ENCODE measurements around the gene METTL23. TPM values are rescaled to one million over a fixed set of nuclear protein-coding genes. Genes with fewer than 3 reads are reported as not detected.

The METTL23 gene
- total and polyA plus RNA-seq, 2 of the 8 experiments (the other 6 are each of a cell fraction or from before 2014, with no cell fraction given), result 36.1 to 60.2 TPM

DNA sequence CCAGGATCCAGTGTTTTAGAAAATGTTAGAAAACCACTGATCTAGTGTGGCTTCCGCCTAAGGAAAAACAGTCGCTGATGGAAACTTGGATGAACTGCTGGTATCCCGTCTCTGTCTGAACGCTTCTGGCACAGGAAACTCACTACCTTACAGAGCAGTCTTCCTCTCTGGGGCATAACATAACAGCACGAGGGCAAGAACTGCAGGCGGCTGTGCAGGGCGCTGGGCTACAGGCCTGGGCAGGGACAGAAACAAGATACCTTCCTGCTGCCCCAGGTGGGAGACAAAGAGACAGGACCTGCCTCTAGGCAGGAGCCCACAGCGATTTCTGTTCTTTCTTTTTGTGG lies 26.4 kb upstream of the METTL23 start:
- 80% methylated on average over 8 of the region's 8 CpGs; no CpG with 5 or more reads in 1 of the 2 experiments for WGBS, 2 experiments (ENCODE audit: extremely low coverage in 1 of 2, insufficient coverage in 1 of 2, insufficient read length in 1 of 2, insufficient replicate concordance in 2 of 2, low coverage in 1 of 2, low lambda C conversion rate in 2 of 2, missing lambda C conversion rate in 1 of 2)
- no peaks in the 10 kb centered on the region for H4K20me1 ChIP-seq (replicated peaks in 1 of 2; ENCODE audit: control insufficient read depth in 1 of 2, insufficient read depth in 2 of 2, low read length in 2 of 2)

More for the DNA sequence above, 26.4 kb upstream of the METTL23 start:
- H3K14ac ChIP-seq (ENCODE audit: insufficient read length), result no peak overlapping the region
- peaks cover 0 to 29% (median 23%) of the 10 kb centered on the region in 4 experiments; a peak in 6 of 7 replicates for H3K4me1 ChIP-seq (replicated peaks in 1 of 4; ENCODE audit: control insufficient read depth in 3 of 4, insufficient read depth in 4 of 4, low read length in 3 of 4)
- H3K9me3 ChIP-seq (ENCODE audit: insufficient read depth in 2 of 2, low read depth in 1 of 2, low read length in 1 of 2), result no peaks in the 10 kb centered on the region
- H3K79me1 ChIP-seq (ENCODE audit: low read depth, low read length), result peaks cover 3% of the 10 kb centered on the region; the same call in 1 of the 2 replicates
- no peak overlapping the region for H3K4me2 ChIP-seq (ENCODE audit: insufficient read depth in 1 of 2, low read depth in 2 of 2, low read length in 2 of 2)
- H2BK15ac ChIP-seq (ENCODE audit: low read length), result no peak overlapping the region
- DNase-seq (ENCODE audit: low read depth in 1 of 2, low spot score in 2 of 2) (no peak), FAIRE-seq (no peak)
- no peak overlapping the region for H2AK5ac ChIP-seq (ENCODE audit: low read depth, low read length)
- no peak overlapping the region for H4K8ac ChIP-seq (ENCODE audit: extremely low read depth, insufficient read depth, low read length)
- H2BK120ac ChIP-seq (replicated peaks; ENCODE audit: low read depth, low read length), result no peak overlapping the region
- TF ChIP-seq SUZ12 (IDR thresholded peaks at IDR 0.05; ENCODE audit: low read length) (no peak), POU5F1 (IDR thresholded peaks at IDR 0.05; ENCODE audit: low read depth, low read length) (no peak)
- TF ChIP-seq, protein P1, sequence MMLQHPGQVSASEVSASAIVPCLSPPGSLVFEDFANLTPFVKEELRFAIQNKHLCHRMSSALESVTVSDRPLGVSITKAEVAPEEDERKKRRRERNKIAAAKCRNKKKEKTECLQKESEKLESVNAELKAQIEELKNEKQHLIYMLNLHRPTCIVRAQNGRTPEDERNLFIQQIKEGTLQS (IDR thresholded peaks at IDR 0.05; ENCODE audit: insufficient read depth, low read depth, low read length), result no peak
- H3K23me2 ChIP-seq (ENCODE audit: low read depth, low read length), result no peaks in the 10 kb centered on the region
- H4K91ac ChIP-seq (replicated peaks; ENCODE audit: insufficient read length, low read length), result no peak overlapping the region
- no peak overlapping the region for H3K27ac ChIP-seq (ENCODE audit: low read depth, low read length)
- H3K27me3 ChIP-seq (replicated peaks in 1 of 4; ENCODE audit: control insufficient read depth in 3 of 4, extremely low read depth in 1 of 4, insufficient read depth in 3 of 4, low read length in 3 of 4), result no peaks in the 10 kb centered on the region; a peak in 1 of 7 replicates
- no peak overlapping the region for H3K4me3 ChIP-seq (ENCODE audit: extremely low read depth in 1 of 4, insufficient read depth in 2 of 4, low read depth in 3 of 4, low read length in 4 of 4)
- no peak overlapping the region for H4K5ac ChIP-seq (ENCODE audit: insufficient read length, low read depth, low read length)
- no peak overlapping the region for H3K4ac ChIP-seq (replicated peaks; ENCODE audit: insufficient read length, low read depth, low read length)
- no peak overlapping the region for H2AFZ ChIP-seq (ENCODE audit: low read length)
- H2BK12ac ChIP-seq (ENCODE audit: low read depth, low read length), result no peak overlapping the region
- H3K18ac ChIP-seq (ENCODE audit: extremely low read depth, low read length), result no peak overlapping the region; the same call in 1 of the 2 replicates
- ChIA-PET POLR2A (ENCODE audit: partially characterized antibody) (interaction anchor here (1.5 kb wide), 2 partner anchors 29 to 241 kb away, joined by 3 read pairs; no protein-coding TSS in a partner anchor), CTCF (ENCODE audit: partially characterized antibody) (interaction anchor here (2.0 to 5.6 kb wide), 3 partner anchors 8 to 14 kb away, joined by 4 to 43 read pairs (median 23); partner anchors contain the start of gene MXRA7)
- no peaks in the 10 kb centered on the region for H3K36me3 ChIP-seq (ENCODE audit: control insufficient read depth in 2 of 4, insufficient read depth in 4 of 4, low read length in 3 of 4)
- H3K9ac ChIP-seq (replicated peaks in 1 of 4; ENCODE audit: extremely low read depth in 1 of 4, low read depth in 3 of 4, low read length in 3 of 4), result no peak overlapping the region
- no peak overlapping the region for H2BK5ac ChIP-seq (ENCODE audit: low read depth, low read length)
- no peak overlapping the region for H3K23ac ChIP-seq (ENCODE audit: insufficient read length)
- H3K56ac ChIP-seq (replicated peaks; ENCODE audit: insufficient read length, low read depth, low read length), result no peak overlapping the region
- H2BK20ac ChIP-seq (ENCODE audit: low read length), result no peak overlapping the region
- no peaks in the 10 kb centered on the region for H3K79me2 ChIP-seq (ENCODE audit: control insufficient read depth in 1 of 2, insufficient read depth in 2 of 2, low read length in 2 of 2)
